NCI-H2081 (cell line): Measurements from ENCODE around the gene RNF138.
"Not testable (repeated sequence)": the region's sequence is repeated elsewhere in the genome, so short reads cannot be mapped to it uniquely, and the experiment has no call there.

Experiments used
- DNase-seq, 2 experiments: peaks; one replicate each; lab custom pipeline; 2025; lab: John Stamatoyannopoulos, UW

Gene RNF138

GRCh38 chr18:32175265-32175664, 83.6 kb downstream of the RNF138 start:
- DNase-seq: peak; percentile 19 to 63

GRCh38 chr18:32176745-32177144, 85.1 kb downstream of the RNF138 start:
- not testable (repeated sequence) for DNase-seq

GRCh38 chr18:32177530-32177929, 85.9 kb downstream of the RNF138 start:
- peak in 1 of 2 experiments; percentile 27 for DNase-seq
